KMS-11 (cell line): ENCODE measurements around the gene BMAL1.
A peak's percentile ranks its signal among the peaks of the same experiment; 100 is the strongest.

Experiments used
- H2AFZ ChIP-seq: fragments of 200-600 bp; sonication (generic); 2 replicates; pipeline ENCODE4 v1.6.1; 2016; ENCODE audit warnings: antibody characterized with exemption, mixed run types, low read depth
- H3K27ac ChIP-seq: fragments of 200-600 bp; sonication (generic); 2 replicates; pipeline ENCODE4 v1.6.1; 2016; ENCODE audit warnings: mild to moderate bottlenecking, mixed run types
- H3K27me3 ChIP-seq: fragments of 200-600 bp; sonication (generic); 2 replicates; pipeline ENCODE4 v1.6.1; 2017; ENCODE audit warnings: mild to moderate bottlenecking, low read depth, mixed run types, moderate library complexity; ENCODE audit not compliant: insufficient read depth
- H3K36me3 ChIP-seq: fragments of 200-600 bp; sonication (generic); 2 replicates; pipeline ENCODE4 v1.6.1; 2017; ENCODE audit warnings: mild to moderate bottlenecking, mixed run types; ENCODE audit not compliant: insufficient read depth
- H3K4me1 ChIP-seq: fragments of 200-600 bp; sonication (generic); 2 replicates; pipeline ENCODE4 v1.6.1; 2016; ENCODE audit warnings: mild to moderate bottlenecking, low read depth, mixed run types; ENCODE audit not compliant: poor library complexity, severe bottlenecking
- H3K4me2 ChIP-seq: fragments of 200-600 bp; sonication (generic); 2 replicates; pipeline ENCODE4 v1.7.0; 2016; ENCODE audit warnings: mild to moderate bottlenecking, mixed run types
- H3K4me3 ChIP-seq: fragments of 200-600 bp; sonication (generic); IDR thresholded peaks from 2 replicates; pipeline ENCODE4 v1.6.1; 2017; ENCODE audit warnings: low read depth, low read length, mixed read lengths; ENCODE audit not compliant: insufficient read depth
- H3K79me2 ChIP-seq: fragments of 200-600 bp; sonication (generic); 2 replicates; pipeline ENCODE4 v1.6.1; 2016; ENCODE audit warnings: low read depth, mixed run types; ENCODE audit not compliant: insufficient read depth
- H3K9ac ChIP-seq: fragments of 200-600 bp; sonication (generic); 2 replicates; pipeline ENCODE4 v1.6.1; 2016; ENCODE audit warnings: mild to moderate bottlenecking, mixed run types
- H4K20me1 ChIP-seq: fragments of 200-600 bp; sonication (generic); 2 replicates; pipeline ENCODE4 v1.6.1; 2016; ENCODE audit warnings: mild to moderate bottlenecking, mixed run types; ENCODE audit not compliant: insufficient read depth
- CTCF ChIP-seq: fragments of 200-600 bp; sonication (generic); conservative IDR thresholded peaks from 2 replicates; pipeline ENCODE4 v1.6.1; 2017; ENCODE audit warnings: low read depth, mild to moderate bottlenecking, antibody characterized with exemption, low read length, moderate library complexity, mixed read lengths

The BMAL1 gene

DNA sequence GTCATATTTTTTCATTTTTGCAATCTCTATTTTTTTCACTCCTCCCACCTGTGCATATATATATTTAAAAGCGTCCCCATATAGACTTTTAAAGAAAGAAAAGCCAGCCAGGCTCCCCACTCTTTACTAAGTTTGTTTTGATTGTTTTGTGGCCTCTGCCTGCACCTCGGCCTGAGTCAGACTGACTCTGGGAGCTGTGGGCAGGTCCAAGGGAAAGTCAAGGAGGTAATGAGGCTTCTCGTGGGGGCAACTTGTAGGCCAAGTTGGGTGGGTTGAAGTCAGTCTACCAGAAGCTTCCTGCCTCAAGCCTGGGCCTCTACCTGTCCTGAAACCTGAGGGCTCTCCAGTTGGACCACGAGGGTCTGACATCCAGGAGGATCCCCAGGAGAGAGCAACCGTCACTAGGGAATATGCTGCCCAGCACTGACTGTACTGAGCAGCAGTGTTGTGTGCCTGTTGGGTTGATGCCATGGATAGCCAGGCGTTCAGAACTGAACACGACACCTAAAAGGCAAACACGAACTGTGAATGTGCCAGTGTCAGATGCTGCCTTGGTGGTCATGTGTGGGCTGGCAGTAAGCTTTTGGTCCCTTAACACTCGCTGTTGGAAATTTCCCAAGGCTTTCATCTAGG lies 58.8 kb downstream of the BMAL1 start:
- H3K27ac ChIP-seq = no peak overlapping the region
- no peak for TF ChIP-seq CTCF
- H3K79me2 ChIP-seq = peaks cover 8% of the 10 kb centered on the region; the same call in 1 of the 2 replicates
- no peaks in the 10 kb centered on the region for H3K27me3 ChIP-seq
- H3K36me3 ChIP-seq = no peaks in the 10 kb centered on the region
- H2AFZ ChIP-seq = no peak overlapping the region
- 0 out of 2 replicates have a peak, but pooled peaks cover 3% of the 10 kb centered on the region for H4K20me1 ChIP-seq
- H3K4me2 ChIP-seq = peak overlapping the region; percentile 67; the same call in 1 of the 2 replicates
- no peak overlapping the region for H3K9ac ChIP-seq
- no peak overlapping the region for H3K4me3 ChIP-seq
- H3K4me1 ChIP-seq = peaks cover 71% of the 10 kb centered on the region

DNA sequence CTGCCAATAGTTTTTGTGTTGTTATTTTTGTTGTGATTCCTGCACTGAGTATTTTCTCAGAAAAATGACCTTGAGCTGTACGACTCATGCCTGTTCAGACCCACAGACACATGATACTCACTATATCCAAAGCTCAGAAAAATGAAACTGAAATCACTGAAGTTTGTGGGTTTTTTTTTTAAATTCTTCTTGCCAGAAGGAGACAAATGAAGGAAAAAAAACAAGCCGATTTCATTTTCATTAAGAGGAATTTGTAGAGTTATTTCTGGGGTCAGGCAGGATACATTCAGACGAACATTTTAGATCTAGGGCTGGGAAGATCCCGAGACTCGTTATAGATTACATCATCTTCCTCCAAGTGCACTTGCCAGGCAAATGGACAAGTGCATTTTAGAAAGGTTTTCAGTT lies 60.4 kb downstream of the BMAL1 start:
- no peak overlapping the region for H3K4me3 ChIP-seq
- H3K36me3 ChIP-seq = no peaks in the 10 kb centered on the region
- peaks cover 61% of the 10 kb centered on the region for H3K4me1 ChIP-seq
- H3K79me2 ChIP-seq = peaks cover 8% of the 10 kb centered on the region; the same call in 1 of the 2 replicates
- H4K20me1 ChIP-seq = 0 out of 2 replicates have a peak, but pooled peaks cover 3% of the 10 kb centered on the region
- H3K27ac ChIP-seq = peak overlapping the region; percentile 68
- peak overlapping the region; percentile 67 for H3K4me2 ChIP-seq
- H3K9ac ChIP-seq = peak overlapping the region; percentile 58; the same call in 1 of the 2 replicates
- no peak for TF ChIP-seq CTCF
- H3K27me3 ChIP-seq = no peaks in the 10 kb centered on the region
- H2AFZ ChIP-seq = no peak overlapping the region

- H2AFZ ChIP-seq = no peak overlapping the region
- H4K20me1 ChIP-seq = 0 out of 2 replicates have a peak, but pooled peaks cover 3% of the 10 kb centered on the region
- no peaks in the 10 kb centered on the region for H3K27me3 ChIP-seq
- H3K4me3 ChIP-seq = no peak overlapping the region
- peak overlapping the region; percentile 67 for H3K4me2 ChIP-seq
- peak overlapping the region; percentile 58; the same call in 1 of the 2 replicates for H3K9ac ChIP-seq
- no peaks in the 10 kb centered on the region for H3K36me3 ChIP-seq
- TF ChIP-seq CTCF = no peak
- peak overlapping the region; percentile 68 for H3K27ac ChIP-seq
- H3K4me1 ChIP-seq = peaks cover 56% of the 10 kb centered on the region
- H3K79me2 ChIP-seq = peaks cover 8% of the 10 kb centered on the region; the same call in 1 of the 2 replicates
Measured at GRCh38 chr11:13338427-13339069, 61.0 kb downstream of the BMAL1 start.

GRCh38 chr11:13339195-13340153 lies 61.9 kb downstream of the BMAL1 start:
- no peak overlapping the region; the same call in 1 of the 2 replicates for H3K4me2 ChIP-seq
- no peak overlapping the region for H3K4me3 ChIP-seq
- H3K27me3 ChIP-seq = no peaks in the 10 kb centered on the region
- peaks cover 8% of the 10 kb centered on the region; the same call in 1 of the 2 replicates for H3K79me2 ChIP-seq
- 0 out of 2 replicates have a peak, but pooled peaks cover 3% of the 10 kb centered on the region for H4K20me1 ChIP-seq
- no peaks in the 10 kb centered on the region for H3K36me3 ChIP-seq
- no peak overlapping the region for H3K9ac ChIP-seq
- no peak overlapping the region for H2AFZ ChIP-seq
- H3K27ac ChIP-seq = no peak overlapping the region
- H3K4me1 ChIP-seq = peaks cover 46% of the 10 kb centered on the region
- TF ChIP-seq CTCF = no peak
